ENCODE data around the gene TRPM3.

- no peak for TF ChIP-seq ZNF274 (IDR thresholded peaks at IDR 0.05; ENCODE audit: low read depth, low read length)
- TF ChIP-seq SUZ12 (IDR thresholded peaks at IDR 0.05; ENCODE audit: extremely low read depth, insufficient read depth, insufficient read length) = no peak
Observed at GRCh38 chr9:70859694-70860093, 261.7 kb downstream of the TRPM3 start.

Measured in NT2/D1 (cell line).